Tibial artery (tissue), 4 donors: Measurements from ENCODE around the gene SCRT2.

Experiments used
- DNase-seq, 2 donors: peaks; one replicate each; pipeline ENCODE4 v3.0.0-alpha.2; 2019
- H3K27ac ChIP-seq, 2 donors: fragments of 200-600 bp; sonication (generic) in 1 of 2; 1 replicate in 1 of 2; 2 replicates in 1 of 2; pipeline ENCODE4 v1.5.1; 2018 to 2019; ENCODE audit warnings: mild to moderate bottlenecking in 1 of 2
- H3K27me3 ChIP-seq, 2 donors: fragments of 200-600 bp; sonication (generic) in 1 of 2; one replicate each; pipeline versions ENCODE4 v1.5.1 to v1.6.0; 2016 to 2019
- H3K36me3 ChIP-seq, 3 donors: fragments of 200-600 bp; sonication (generic) in 2 of 3; one replicate each; pipeline ENCODE4 v1.5.1; 2016 to 2019; ENCODE audit warnings: mild to moderate bottlenecking in 2 of 3
- H3K4me1 ChIP-seq, 4 donors: fragments of 200-600 bp; sonication (generic) in 2 of 4; 1 replicate in 3 of 4; 2 replicates in 1 of 4; pipeline ENCODE4 v1.5.1; 2016 to 2019
- H3K4me3 ChIP-seq, 2 donors: fragments of 200-600 bp; sonication (generic) in 1 of 2; 1 replicate in 1 of 2; 2 replicates in 1 of 2; pipeline ENCODE4 v1.5.1; 2018 to 2019; ENCODE audit warnings: mild to moderate bottlenecking in 2 of 2
- H3K9me3 ChIP-seq, 3 donors: fragments of 200-600 bp; sonication (generic) in 1 of 3; one replicate each; pipeline ENCODE4 v1.5.1; 2016 to 2019
- intact Hi-C: fragments of 100-400 bp; cut with DNase I; formaldehyde crosslinking; loops from one replicate; pipeline ENCODE4 v1.15.0; 2023; ENCODE audit warnings: low total_unique reads
- TF ChIP-seq, protein P1 (sequence below), 2 experiments: fragments of 200-600 bp in 1 of 2; fragments of 450-650 bp in 1 of 2; IDR thresholded peaks; one replicate each; pipeline ENCODE4 v1.5.1; 2017 to 2019; ENCODE audit warnings: antibody characterized with exemption in 2 of 2, mild to moderate bottlenecking in 1 of 2, moderate library complexity in 1 of 2

The SCRT2 gene

DNA sequence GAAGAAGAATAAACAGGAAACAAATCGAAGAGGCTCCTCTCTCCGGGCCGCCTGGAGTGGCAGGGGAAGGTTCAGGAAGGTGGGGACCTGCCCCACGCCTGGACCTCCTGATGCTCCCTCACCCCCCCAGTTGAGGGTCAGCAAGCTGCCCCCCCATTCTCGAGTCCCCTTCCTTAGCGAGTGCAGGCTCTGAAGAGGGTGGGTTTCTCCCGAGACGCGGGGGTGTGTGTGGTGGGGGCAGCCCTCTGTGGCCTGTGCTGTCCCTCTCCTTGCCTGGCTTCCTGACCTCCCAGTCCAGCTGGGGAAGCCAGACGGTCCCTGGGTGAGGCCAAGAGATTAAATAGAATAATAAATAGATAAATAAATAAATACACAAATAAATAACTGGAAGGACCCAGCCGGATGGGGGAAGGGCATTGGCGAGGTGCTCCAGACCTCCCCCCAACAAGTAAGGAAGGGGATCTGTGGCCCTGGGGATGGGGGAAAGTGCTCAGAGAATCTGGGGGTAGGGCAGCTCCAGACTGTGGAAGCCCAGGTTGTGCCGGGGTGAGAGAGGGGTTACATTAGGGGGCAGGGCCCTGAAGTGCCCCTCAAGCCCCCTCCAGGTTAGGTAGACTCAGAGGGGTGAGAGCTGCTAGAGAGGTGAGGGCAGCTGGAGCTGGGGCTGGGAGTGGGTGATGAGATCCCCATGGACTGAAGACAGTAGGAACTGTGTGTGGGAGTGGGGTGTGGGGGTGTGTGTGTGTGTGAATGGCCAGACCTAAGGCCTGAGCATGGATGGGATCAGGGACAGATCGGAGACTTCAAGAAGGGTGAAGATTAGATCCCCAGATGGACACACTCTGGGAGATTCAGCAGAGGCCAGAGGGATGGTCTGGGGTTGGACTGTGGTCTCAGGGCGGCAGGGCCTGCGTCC, 13.1 kb downstream of the SCRT2 start:
- no peak overlapping the region for H3K27ac ChIP-seq
- DNase-seq: no peak
- H3K4me3 ChIP-seq: no peak overlapping the region
- H3K4me1 ChIP-seq: peaks cover 0 to 10% (median 3%) of the 10 kb centered on the region in 4 donors
- H3K36me3 ChIP-seq: no peaks in the 10 kb centered on the region
- TF ChIP-seq, protein P1, sequence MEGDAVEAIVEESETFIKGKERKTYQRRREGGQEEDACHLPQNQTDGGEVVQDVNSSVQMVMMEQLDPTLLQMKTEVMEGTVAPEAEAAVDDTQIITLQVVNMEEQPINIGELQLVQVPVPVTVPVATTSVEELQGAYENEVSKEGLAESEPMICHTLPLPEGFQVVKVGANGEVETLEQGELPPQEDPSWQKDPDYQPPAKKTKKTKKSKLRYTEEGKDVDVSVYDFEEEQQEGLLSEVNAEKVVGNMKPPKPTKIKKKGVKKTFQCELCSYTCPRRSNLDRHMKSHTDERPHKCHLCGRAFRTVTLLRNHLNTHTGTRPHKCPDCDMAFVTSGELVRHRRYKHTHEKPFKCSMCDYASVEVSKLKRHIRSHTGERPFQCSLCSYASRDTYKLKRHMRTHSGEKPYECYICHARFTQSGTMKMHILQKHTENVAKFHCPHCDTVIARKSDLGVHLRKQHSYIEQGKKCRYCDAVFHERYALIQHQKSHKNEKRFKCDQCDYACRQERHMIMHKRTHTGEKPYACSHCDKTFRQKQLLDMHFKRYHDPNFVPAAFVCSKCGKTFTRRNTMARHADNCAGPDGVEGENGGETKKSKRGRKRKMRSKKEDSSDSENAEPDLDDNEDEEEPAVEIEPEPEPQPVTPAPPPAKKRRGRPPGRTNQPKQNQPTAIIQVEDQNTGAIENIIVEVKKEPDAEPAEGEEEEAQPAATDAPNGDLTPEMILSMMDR (IDR thresholded peaks at IDR 0.05): no peak
- intact Hi-C loops: no loop called here
- no peaks in the 10 kb centered on the region for H3K9me3 ChIP-seq
- H3K27me3 ChIP-seq: peaks cover 0 to 72% of the 10 kb centered on the region in 2 donors

DNA sequence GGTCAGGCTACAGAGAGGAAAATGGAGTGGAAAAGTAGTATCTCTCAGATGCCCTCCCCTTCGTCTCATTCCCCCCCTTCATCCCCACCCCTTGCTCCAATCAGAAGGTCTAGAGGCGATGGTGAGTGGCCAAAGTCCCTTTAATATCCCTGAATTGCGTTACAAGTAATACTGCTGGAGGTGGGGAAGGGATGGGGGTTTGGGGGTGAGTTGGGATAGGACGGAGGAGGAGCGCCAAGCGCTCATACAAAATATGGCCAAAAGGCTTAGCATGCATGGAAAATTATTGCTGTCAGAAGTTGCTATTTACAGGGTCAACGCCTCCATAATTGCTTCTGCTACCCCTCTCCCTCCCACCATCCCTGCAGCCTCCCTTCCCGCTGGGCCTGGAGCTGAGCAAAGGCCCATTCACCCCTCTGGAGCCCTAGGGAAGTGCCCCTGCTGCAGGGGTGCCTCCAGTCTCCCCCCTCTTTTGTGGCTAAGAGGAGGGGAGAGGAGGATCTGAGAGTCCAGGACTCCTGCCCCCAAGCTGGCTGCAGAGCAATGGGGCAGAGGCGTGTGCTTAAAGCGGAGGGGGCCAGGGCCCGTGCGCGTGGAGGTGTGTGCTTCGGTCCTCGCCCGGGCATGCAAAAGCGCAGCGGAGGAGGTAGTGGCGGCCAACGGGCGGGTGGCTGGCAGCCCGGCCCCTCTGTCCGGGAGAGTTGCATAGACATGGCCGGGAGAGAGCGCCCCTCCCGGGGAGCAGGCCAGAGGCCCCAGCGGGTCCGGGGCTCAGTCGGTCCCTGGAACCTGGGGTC, 13.9 kb downstream of the SCRT2 start:
- H3K4me3 ChIP-seq: no peak overlapping the region
- TF ChIP-seq, protein P1 (IDR thresholded peaks at IDR 0.05): no peak
- no peak overlapping the region for H3K27ac ChIP-seq
- intact Hi-C loops: no loop called here
- no peaks in the 10 kb centered on the region for H3K9me3 ChIP-seq
- DNase-seq: no peak
- peaks cover 0 to 64% of the 10 kb centered on the region in 2 donors for H3K27me3 ChIP-seq
- peaks cover 0 to 10% (median 3%) of the 10 kb centered on the region in 4 donors for H3K4me1 ChIP-seq
- H3K36me3 ChIP-seq: no peaks in the 10 kb centered on the region

GRCh38 chr20:658731-659291, 16.8 kb downstream of the SCRT2 start:
- no peak for DNase-seq
- H3K9me3 ChIP-seq: no peaks in the 10 kb centered on the region
- H3K36me3 ChIP-seq: no peaks in the 10 kb centered on the region
- no peak overlapping the region for H3K4me3 ChIP-seq
- TF ChIP-seq, protein P1 (IDR thresholded peaks at IDR 0.05): no peak
- intact Hi-C loops: loop anchor here (10.0 kb wide), 1 partner anchor 176 kb away; the partner anchor contains the start of gene FAM110A
- H3K27ac ChIP-seq: no peak overlapping the region
- peaks cover 0 to 17% (median 8%) of the 10 kb centered on the region in 4 donors for H3K4me1 ChIP-seq
- H3K27me3 ChIP-seq: peaks cover 0 to 36% of the 10 kb centered on the region in 2 donors

DNA sequence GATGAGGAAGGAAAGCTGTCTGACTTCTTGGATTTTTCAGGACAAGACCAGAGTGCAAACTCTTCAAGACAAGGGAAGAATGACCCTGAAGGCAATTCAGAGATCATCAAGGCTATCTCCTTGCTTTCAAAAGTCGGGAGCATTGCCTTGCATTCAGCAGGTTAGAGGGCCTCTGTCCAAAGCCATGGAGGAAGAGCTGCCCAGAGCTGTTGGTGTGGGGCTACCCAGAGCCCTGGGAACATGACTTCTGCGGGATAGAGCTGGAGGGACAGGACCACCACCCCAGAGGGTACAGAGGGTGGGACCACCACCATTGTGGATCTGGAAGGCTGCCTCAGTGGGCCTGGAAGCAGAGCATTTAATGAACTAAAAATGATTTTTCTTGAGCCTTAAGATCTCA, 17.4 kb downstream of the SCRT2 start:
- no peak for DNase-seq
- TF ChIP-seq, protein P1 (IDR thresholded peaks at IDR 0.05): no peak
- intact Hi-C loops: loop anchor here (10.0 kb wide), 1 partner anchor 177 kb away; the partner anchor contains the start of gene FAM110A
- H3K4me3 ChIP-seq: no peak overlapping the region
- no peaks in the 10 kb centered on the region for H3K36me3 ChIP-seq
- H3K9me3 ChIP-seq: no peaks in the 10 kb centered on the region
- H3K27ac ChIP-seq: no peak overlapping the region
- H3K27me3 ChIP-seq: peaks cover 0 to 30% of the 10 kb centered on the region in 2 donors
- peaks cover 0 to 20% (median 8%) of the 10 kb centered on the region in 4 donors for H3K4me1 ChIP-seq
